IPS-11a (cell line): ENCODE measurements around the gene KIAA0040.

Experiments
- H3K4me3 ChIP-seq: one replicate; pipeline ENCODE4 v1.5.1; 2013; ENCODE audit warnings: low read depth, low read length, control low read depth

KIAA0040 gene

GRCh38 chr1:175145899-175146528, 46.6 kb downstream of the KIAA0040 start:
- H3K4me3 ChIP-seq: no peak overlapping the region

DNA sequence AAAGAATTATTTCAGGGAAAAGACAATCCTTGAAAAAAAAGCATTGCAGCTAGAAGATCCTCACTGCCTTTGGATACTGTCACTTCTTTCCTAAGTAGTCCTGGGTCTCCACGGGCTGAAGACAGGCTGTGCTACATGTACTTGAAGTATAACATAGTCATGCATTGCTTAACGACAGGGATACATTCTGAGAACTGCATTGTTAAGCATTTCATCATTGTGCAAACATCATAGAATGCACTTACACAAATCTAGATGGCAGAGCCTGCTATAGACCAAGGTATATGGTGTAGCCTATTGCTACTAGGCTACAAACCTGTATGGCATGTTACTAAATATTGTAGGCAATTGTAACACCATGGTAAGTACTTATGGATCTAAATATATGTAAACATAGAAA, 54.0 kb downstream of the KIAA0040 start:
- H3K4me3 ChIP-seq: no peak overlapping the region

DNA sequence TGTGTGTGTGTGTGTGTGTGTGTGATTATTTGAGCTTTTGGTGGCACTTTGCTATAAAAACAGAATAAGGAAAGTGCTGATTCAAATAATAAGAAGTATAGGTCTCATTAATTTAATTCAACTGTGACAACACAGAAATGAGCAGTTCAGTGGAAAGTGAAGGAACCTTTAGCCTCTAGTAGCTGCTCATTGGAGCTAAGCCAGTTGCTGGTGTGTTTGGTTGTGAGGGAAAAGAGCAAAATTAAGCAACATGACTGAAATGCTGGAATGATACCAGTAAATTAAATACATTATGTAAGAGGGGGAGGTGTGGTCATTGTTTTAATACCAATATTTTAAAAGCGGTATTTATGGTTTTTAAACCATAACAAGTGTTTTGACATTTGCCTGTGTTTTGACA, 55.2 kb downstream of the KIAA0040 start:
- no peak overlapping the region for H3K4me3 ChIP-seq

DNA sequence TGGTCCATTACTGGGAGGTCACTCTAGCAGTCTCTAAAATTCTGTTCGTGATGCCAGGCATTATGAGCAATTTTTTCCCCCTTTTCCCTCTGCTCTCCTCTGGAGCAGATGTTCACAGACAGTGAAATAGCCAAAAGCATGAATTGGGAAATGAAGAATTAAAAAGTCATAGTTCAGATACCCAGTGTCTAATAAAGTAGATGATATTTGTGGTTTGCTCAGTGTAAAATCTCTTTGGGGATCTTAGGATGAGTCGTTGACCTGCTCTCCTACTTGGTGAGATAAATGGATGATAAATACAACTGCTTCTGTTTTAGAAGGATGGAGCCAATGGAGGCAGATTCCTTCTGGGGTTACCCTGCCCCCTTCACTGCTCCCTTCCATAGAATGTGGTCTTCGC, 56.3 kb downstream of the KIAA0040 start:
- no peak overlapping the region for H3K4me3 ChIP-seq

- H3K4me3 ChIP-seq: no peak overlapping the region
Measured at GRCh38 chr1:175134500-175134899, 58.1 kb downstream of the KIAA0040 start.

DNA sequence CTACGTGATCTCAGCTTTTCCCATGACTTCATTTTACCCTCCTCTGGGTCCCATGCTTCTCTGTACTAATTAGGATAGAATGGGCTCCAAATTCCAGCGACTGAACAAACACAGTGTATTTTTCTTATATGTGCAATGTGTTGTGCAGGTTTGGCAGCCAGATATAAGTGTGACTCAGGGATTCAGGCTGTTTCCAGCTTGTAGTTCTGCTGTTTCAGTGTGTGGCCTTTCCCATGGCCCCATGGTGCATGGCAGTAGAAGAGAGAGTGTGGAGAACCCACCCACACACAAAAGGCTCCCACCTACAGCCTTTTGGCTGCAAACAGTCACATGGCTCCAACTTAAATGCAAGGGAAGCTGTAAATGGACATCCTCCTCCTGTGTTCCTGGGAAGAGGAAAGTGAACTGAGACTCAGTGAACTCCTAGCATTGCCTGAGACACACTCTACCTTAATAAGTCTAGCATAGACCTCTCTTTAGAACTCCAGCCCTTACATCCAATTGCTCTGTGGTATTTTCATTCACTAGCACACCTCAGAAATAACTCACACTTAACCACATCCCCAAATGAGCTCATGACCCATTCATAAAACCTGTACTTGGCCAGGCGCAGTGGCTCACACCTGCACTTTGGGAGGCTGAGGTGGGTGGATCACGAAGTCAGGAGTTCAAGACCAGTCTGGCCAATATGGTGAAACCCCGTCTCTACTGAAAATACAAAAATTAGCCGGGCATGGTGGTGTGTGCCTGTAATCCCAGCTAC, 58.7 kb downstream of the KIAA0040 start:
- H3K4me3 ChIP-seq: no peak overlapping the region

GRCh38 chr1:175132436-175132835, 60.1 kb downstream of the KIAA0040 start:
- no peak overlapping the region for H3K4me3 ChIP-seq

DNA sequence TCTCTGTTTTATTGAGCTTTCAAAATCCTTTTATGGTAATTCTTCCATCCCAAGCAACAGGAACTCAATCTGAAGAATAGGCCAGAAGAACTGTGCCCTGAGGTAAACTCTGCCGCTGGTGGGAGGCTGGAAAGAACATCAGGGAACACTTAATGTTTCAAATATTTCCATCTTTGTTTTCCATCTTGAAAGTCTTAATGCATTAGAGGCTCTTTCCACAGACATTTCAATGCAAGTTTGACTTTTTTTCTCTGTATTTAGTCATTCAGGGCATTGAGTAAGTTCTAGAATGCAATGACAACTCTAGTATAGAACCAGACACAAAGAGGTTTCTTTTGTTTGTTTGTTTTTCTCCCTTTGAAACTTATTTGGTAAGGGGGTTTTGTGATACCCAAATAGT, 61.5 kb downstream of the KIAA0040 start:
- H3K4me3 ChIP-seq: no peak overlapping the region

DNA sequence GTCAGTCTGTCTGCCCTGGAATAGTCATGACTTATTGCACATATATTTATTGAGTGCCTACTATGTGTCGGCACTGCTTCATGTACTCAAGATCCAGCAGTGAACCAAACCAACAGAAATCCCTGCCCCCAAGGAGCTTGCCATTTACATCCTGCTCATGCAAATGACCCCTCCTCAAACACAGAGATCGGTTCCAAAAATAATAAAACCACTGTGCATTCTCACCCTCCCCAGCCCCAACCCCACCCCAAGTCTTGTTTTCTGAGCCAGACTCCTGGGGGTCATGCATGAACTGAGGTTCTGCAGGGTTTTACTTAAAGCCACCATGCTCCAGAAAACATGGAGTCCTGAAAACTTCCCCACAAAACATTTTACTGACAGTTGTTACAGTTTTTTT, 61.9 kb downstream of the KIAA0040 start:
- H3K4me3 ChIP-seq: no peak overlapping the region

GRCh38 chr1:175129997-175130648, 62.5 kb downstream of the KIAA0040 start:
- no peak overlapping the region for H3K4me3 ChIP-seq

DNA sequence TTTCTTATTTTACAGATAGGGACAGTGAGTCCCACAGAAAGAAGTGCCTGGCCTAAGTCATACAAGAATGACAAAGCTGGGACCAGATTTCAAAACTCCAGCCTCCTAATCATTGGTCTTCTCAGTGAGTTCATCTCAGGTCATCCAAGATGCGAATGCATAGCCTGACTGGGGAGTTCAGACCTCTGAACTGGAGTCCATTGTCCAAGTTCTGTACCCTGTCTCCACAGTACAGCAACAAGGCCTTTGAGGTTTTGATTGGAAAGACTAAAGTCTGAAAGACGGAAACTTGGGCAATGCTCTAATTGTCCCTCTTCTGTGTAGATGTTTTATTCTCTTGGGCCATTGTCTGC, 63.0 kb downstream of the KIAA0040 start:
- H3K4me3 ChIP-seq: no peak overlapping the region

GRCh38 chr1:175129182-175129581, 63.4 kb downstream of the KIAA0040 start:
- no peak overlapping the region for H3K4me3 ChIP-seq

GRCh38 chr1:175128523-175128922, 64.1 kb downstream of the KIAA0040 start:
- no peak overlapping the region for H3K4me3 ChIP-seq

DNA sequence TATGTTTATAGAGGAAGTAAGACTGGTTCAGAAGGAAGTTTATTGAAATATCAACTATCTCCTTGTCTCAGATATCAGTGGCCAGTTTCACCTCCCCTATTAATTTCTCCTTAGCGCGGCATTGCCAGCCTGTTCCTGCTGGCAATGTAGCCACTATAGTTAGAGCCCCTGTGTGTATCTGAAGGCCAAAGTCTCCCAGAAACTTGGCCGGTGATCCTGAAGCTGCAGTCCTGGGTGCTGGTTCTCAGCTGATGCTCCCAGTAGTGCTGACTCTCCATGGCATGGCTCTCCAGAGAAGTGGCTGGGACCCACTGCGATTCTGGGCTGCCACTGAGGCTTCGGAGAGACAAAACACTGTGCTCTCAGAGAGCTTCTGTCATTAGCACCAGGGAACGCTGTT, 65.0 kb downstream of the KIAA0040 start:
- H3K4me3 ChIP-seq: no peak overlapping the region

- no peak overlapping the region for H3K4me3 ChIP-seq
Measured at GRCh38 chr1:175126347-175126746, 66.2 kb downstream of the KIAA0040 start.

DNA sequence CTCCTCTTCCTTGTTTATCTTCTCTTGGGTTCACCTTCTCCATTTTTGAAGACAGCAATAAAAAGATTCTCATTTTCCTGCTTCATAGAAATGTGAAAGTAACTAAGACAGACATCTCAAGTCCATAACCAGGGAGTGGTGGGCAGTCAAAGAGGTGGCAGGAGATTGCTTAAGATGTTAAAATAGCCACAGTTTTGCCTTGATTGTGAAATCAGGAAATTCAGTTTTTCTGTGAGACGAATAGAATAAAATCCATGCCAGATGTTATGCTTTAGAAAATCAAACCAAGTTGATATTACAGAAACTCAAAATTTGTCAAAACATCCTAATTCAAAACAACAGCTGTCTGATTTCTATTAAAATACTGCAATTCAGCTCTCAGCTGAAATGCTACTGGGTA, 67.7 kb downstream of the KIAA0040 start:
- no peak overlapping the region for H3K4me3 ChIP-seq

- no peak overlapping the region for H3K4me3 ChIP-seq
Measured at GRCh38 chr1:175120511-175120910, 72.1 kb downstream of the KIAA0040 start.

DNA sequence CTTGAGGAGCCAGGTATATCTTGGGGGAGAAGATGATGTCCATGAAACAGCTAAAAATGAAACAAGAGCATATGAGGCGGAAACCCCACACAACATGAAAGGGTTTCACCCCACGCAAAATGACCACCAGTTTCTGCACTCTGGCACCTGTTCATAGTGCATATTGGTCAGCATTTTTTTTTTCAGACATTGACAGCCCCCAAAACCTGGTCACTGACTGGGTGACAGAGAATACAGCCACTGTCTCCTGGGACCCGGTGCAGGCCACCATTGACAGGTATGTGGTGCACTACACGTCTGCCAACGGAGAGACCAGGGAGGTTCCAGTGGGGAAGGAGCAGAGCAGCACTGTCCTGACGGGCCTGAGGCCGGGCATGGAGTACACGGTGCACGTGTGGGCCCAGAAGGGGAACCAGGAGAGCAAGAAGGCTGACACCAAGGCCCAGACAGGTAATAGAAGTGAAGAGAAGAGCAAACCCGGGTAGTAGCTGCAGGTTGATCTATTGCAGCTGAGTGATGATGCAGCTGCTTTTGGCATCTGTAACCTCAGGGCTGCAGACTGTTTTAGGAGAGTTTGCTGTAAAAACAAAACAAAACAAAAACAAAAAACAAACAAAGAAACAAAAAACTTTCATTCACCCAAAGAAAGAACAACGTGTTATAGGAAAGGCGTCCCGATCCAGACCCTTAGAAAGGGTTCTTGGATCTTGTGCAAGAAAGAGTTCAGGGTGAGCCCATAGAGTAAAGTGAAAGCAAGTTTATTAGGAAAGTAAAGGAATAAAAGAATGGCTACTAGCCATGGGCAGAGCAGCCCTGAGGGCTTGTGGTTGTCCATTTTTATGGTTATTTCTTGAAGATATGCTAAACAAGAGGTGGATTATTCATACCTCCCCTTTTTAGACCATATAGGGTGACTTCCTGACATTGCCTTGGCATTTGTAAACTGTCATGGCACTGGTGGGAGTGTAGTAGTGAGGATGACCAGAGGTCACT, 73.9 kb downstream of the KIAA0040 start:
- H3K4me3 ChIP-seq: no peak overlapping the region

- no peak overlapping the region for H3K4me3 ChIP-seq
Measured at GRCh38 chr1:175116903-175117302, 75.7 kb downstream of the KIAA0040 start.

DNA sequence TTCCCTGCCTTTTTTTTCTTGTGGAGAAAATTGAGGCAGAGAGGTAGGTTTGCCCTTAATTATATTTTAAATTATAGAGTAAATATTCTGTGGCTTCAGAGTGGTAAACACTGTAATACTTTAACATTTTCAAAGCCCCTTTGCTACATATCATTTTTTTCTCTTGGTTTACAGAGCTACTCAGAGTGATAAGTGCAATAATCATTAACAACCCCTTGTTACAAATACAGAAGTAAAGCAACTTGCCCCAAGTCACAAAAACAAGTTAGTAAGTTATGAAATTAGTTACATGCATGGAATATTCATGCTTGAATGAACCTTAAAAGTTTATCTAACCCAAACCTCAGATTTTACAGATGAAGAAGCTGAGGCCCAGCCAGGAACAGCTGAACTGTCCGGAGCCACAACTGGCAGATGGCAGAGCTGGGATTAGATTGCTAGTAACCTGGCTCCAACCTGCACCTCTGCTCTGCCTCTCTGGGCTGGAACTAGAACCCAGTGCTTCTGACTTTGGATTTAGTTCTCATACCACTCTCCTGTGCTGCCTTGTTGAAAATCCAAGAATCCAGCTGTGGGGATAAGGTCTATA, 76.3 kb downstream of the KIAA0040 start:
- H3K4me3 ChIP-seq: no peak overlapping the region

DNA sequence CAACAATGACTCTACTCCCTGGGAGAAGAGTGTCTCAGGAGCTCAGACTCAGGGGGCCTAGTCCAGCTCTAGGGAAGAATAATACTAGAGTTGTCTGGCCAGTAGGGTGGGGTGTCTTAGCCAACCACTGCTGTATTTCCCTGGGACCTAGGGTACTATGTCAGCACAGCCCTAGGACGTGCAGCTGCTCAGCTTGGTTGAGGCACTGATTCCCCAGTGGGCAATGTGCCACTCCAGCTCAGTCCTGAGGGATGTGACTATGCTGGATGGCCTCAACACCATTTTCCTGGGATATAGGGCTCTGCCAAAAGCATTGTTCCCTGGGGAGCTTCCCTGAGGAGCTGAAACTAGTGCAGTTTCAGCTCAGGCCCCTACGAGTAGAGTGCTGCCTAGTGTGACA, 77.6 kb downstream of the KIAA0040 start:
- no peak overlapping the region for H3K4me3 ChIP-seq
